HepG2 (cell line): ENCODE measurements around the gene ALK. TPM values are rescaled to one million over a fixed set of nuclear protein-coding genes. Genes with fewer than 3 reads are reported as not detected.

Experiments used
- ATAC-seq: fragments of 200-7000 bp; cut with Tn5 transposase; 3 replicates; pipeline ENCODE4 v1.9.1; 2020; ENCODE audit warnings: mild to moderate bottlenecking, moderate library complexity
- BruUV-seq: library from RNA; stranded (reverse); fragments of 400-500 nt; replicated peaks from 2 replicates; lab custom pipeline; 2021; lab: Mats Ljungman, UMichigan
- CTCF ChIA-PET: fragments of 300-600 bp; formaldehyde crosslinking; extraction: SDS; loops from one replicate; lab custom pipeline; 2021; ENCODE audit warnings: low total read pairs, inconsistent platforms, low intra/inter-chr PET ratio; lab: Yijun Ruan, JAX
- POLR2A ChIA-PET: fragments of 350-600 bp; sonication (Branson Sonifier 250); formaldehyde crosslinking; loops from one replicate; lab custom pipeline; 2020; ENCODE audit warnings: antibody characterized with exemption, inconsistent platforms; lab: Yijun Ruan, JAX
- DNase-seq: peaks from one replicate; pipeline ENCODE4 v3.0.0-alpha.2; 2015; ENCODE audit warnings: low spot score
- FAIRE-seq: peaks from 3 replicates; lab custom pipeline; 2011; peaks lifted over from hg19 to GRCh38; lab: Jason Lieb, UNC
- H2AFZ ChIP-seq: one replicate; pipeline ENCODE4 v1.6.1; 2011; ENCODE audit warnings: low read length, inconsistent platforms
- H3K27ac ChIP-seq: fragments of 300-600 bp; 3 replicates; pipeline ENCODE4 v1.8.0; 2011; ENCODE audit warnings: mixed run types, mild to moderate bottlenecking, mixed read lengths, low read length, inconsistent platforms; ENCODE audit not compliant: insufficient read depth; ENCODE audit errors: extremely low read length
- H3K27me3 ChIP-seq, 2 experiments: fragments of 200-600 bp in 1 of 2; 2 replicates in 1 of 2; 3 replicates in 1 of 2; pipeline versions ENCODE4 v1.6.0 to v1.8.0; 2011; ENCODE audit warnings: low read length in 2 of 2, mild to moderate bottlenecking in 2 of 2, moderate library complexity in 2 of 2, inconsistent platforms in 1 of 2; ENCODE audit not compliant: insufficient read depth in 2 of 2, control insufficient read depth in 1 of 2
- H3K36me3 ChIP-seq, 2 experiments: fragments of 200-600 bp in 1 of 2; replicated peaks in 1 of 2; 2 replicates in 1 of 2; 3 replicates in 1 of 2; pipeline versions ENCODE4 v1.5.1 to v1.8.0; 2011; ENCODE audit warnings: low read length in 2 of 2, inconsistent platforms in 1 of 2; ENCODE audit not compliant: insufficient read depth in 2 of 2, control insufficient read depth in 1 of 2
- H3K4me1 ChIP-seq: 2 replicates; pipeline ENCODE4 v1.5.1; 2012; ENCODE audit warnings: low read length, inconsistent platforms; ENCODE audit not compliant: insufficient read depth
- H3K4me2 ChIP-seq: 2 replicates; pipeline ENCODE4 v1.6.0; 2011; ENCODE audit warnings: low read depth, low read length, inconsistent platforms
- H3K4me3 ChIP-seq, 3 experiments: fragments of 200-600 bp in 1 of 3; sonication (generic), shearing (Covaris generic) in 1 of 3; replicated peaks in 1 of 3; 2 replicates each; pipeline ENCODE4 v1.5.1; 2011 to 2016; ENCODE audit warnings: low read length in 3 of 3, inconsistent platforms in 2 of 3, low read depth in 2 of 3, mild to moderate bottlenecking in 2 of 3, control low read depth in 1 of 3, mixed read lengths in 1 of 3; ENCODE audit not compliant: insufficient read depth in 1 of 3
- H3K79me2 ChIP-seq: one replicate; pipeline ENCODE4 v1.6.1; 2011; ENCODE audit warnings: low read length, inconsistent platforms; ENCODE audit not compliant: insufficient read depth
- H3K9ac ChIP-seq: 2 replicates; pipeline ENCODE4 v1.6.0; 2011; ENCODE audit warnings: mild to moderate bottlenecking, low read depth, low read length, inconsistent platforms; ENCODE audit not compliant: insufficient read depth
- H3K9me3 ChIP-seq: 2 replicates; pipeline ENCODE4 v1.5.1; 2012; ENCODE audit warnings: mild to moderate bottlenecking, low read length
- H4K20me1 ChIP-seq: 2 replicates; pipeline ENCODE4 v1.6.0; 2011; ENCODE audit warnings: inconsistent platforms, mild to moderate bottlenecking, low read length, moderate library complexity; ENCODE audit not compliant: insufficient read depth
- DNMT3B ChIP-seq: conservative IDR thresholded peaks from 2 replicates; pipeline ENCODE4 v1.6.1; 2016; ENCODE audit warnings: missing biosample characterization, control low read depth
- KDM6A ChIP-seq: IDR thresholded peaks from 2 replicates; pipeline ENCODE4 v1.6.1; 2016; ENCODE audit warnings: low read depth
- KLF9 ChIP-seq: IDR thresholded peaks from 2 replicates; pipeline ENCODE4 v1.6.1; 2016; ENCODE audit warnings: low read depth
- RFXANK ChIP-seq: IDR thresholded peaks from 2 replicates; pipeline ENCODE4 v1.6.1; 2016
- SP1 ChIP-seq, 2 experiments: fragments of 450-650 bp in 1 of 2; sonication (generic) in 1 of 2; formaldehyde crosslinking in 1 of 2; IDR thresholded peaks; 2 replicates each; pipeline versions ENCODE4 v1.4.0 to v1.6.1; 2016 to 2020; ENCODE audit warnings: missing genetic modification reagents in 1 of 2
- ZNF230 ChIP-seq: sonication (generic); formaldehyde crosslinking; IDR thresholded peaks from 2 replicates; pipeline ENCODE4 v1.4.0; 2020; ENCODE audit warnings: mild to moderate bottlenecking, missing genetic modification reagents
- ZNF451 ChIP-seq: sonication (generic); formaldehyde crosslinking; IDR thresholded peaks from 2 replicates; pipeline ENCODE4 v1.5.0; 2020; ENCODE audit warnings: mild to moderate bottlenecking, missing genetic modification reagents
- ZNF770 ChIP-seq: sonication (generic); formaldehyde crosslinking; IDR thresholded peaks from 2 replicates; pipeline ENCODE4 v1.5.0; 2020; ENCODE audit warnings: mild to moderate bottlenecking, missing genetic modification reagents
- WGBS: methylation state at CpG from one replicate; pipeline ENCODE4 v1.1.6; 2017; ENCODE audit warnings: low lambda C conversion rate; 5-methylcytosine and 5-hydroxymethylcytosine counted together
- in situ Hi-C: cut with HindIII; loops from 2 replicates; pipeline ENCODE4 v1.10.0; 2017; ENCODE audit warnings: low pct_unique_long_range_greater_than_20kb; ENCODE audit not compliant: extremely low pct_ligation_motif_present
- intact Hi-C: fragments of 100-400 bp; cut with micrococcal nuclease; formaldehyde crosslinking; loops from one replicate; pipeline ENCODE4 v1.10.0; 2022; ENCODE audit not compliant: unreplicated experiment
- polyA plus RNA-seq, 8 experiments: library from polyadenylated mRNA; depleted of rRNA in 3 of 8; stranded (reverse) in 7 of 8; unstranded in 1 of 8; fragments of >200 nt; fragmentation: Illumina TruSeq in 4 of 8; extraction: Trizol in 4 of 8; gene quantifications; 2 replicates each; pipeline versions ENCODE4 v1.2.1 to v1.2.3, GENCODE V29; 2011 to 2016; ENCODE audit warnings: low read depth in 4 of 8, missing spikeins in 1 of 8, mixed read lengths in 1 of 8; ENCODE audit not compliant: insufficient read depth in 1 of 8
- total RNA-seq, 5 experiments: library from RNA; depleted of rRNA; stranded (reverse); fragments of >200 nt; fragmentation: Illumina TruSeq; extraction: Trizol; gene quantifications; 2 replicates each; pipeline ENCODE4 v1.2.3, GENCODE V29; 2016; ENCODE audit warnings: low read depth in 1 of 5
- TF ChIP-seq, protein P1 (sequence below): sonication (generic); formaldehyde crosslinking; IDR thresholded peaks from 2 replicates; pipeline ENCODE4 v1.8.1; 2022; ENCODE audit warnings: mild to moderate bottlenecking, missing genetic modification reagents
- TF ChIP-seq, protein P2 (sequence below): sonication (generic); formaldehyde crosslinking; IDR thresholded peaks from 2 replicates; pipeline ENCODE4 v1.4.0; 2020; ENCODE audit warnings: mild to moderate bottlenecking, missing genetic modification reagents

Gene ALK
- total and polyA plus RNA-seq, 2 of the 13 experiments (the other 11 are each of a cell fraction or from before 2014, with no cell fraction given): not detected

GRCh38 chr2:29452036-29452435, 469.4 kb downstream of the ALK start:
- Histone ChIP-seq H3K27ac (no peak overlapping the region), H3K36me3 (no peaks in the 10 kb centered on the region), H3K79me2 (no peaks in the 10 kb centered on the region), H4K20me1 (no peaks in the 10 kb centered on the region), H3K4me3 (no peak overlapping the region), H3K4me1 (no peaks in the 10 kb centered on the region), H3K9me3 (no peaks in the 10 kb centered on the region), H3K9ac (no peak overlapping the region), H2AFZ (no peak overlapping the region), H3K4me2 (no peak overlapping the region), H3K27me3 (peaks cover 1 to 11% of the 10 kb centered on the region in 2 experiments; a peak in 1 of 5 replicates)
- intact Hi-C loops: no loop called here
- BruUV-seq: no TSS peak
- DNase-seq (no peak), ATAC-seq (no peak), FAIRE-seq (no peak)
- ChIA-PET POLR2A (no interaction called here), CTCF (no interaction called here)
- no peak for TF ChIP-seq DNMT3B (CRISPR knock-in tag)
- in situ Hi-C loops: no loop called here
- WGBS: 21% methylated on average over 5 of the region's 5 CpGs

DNA sequence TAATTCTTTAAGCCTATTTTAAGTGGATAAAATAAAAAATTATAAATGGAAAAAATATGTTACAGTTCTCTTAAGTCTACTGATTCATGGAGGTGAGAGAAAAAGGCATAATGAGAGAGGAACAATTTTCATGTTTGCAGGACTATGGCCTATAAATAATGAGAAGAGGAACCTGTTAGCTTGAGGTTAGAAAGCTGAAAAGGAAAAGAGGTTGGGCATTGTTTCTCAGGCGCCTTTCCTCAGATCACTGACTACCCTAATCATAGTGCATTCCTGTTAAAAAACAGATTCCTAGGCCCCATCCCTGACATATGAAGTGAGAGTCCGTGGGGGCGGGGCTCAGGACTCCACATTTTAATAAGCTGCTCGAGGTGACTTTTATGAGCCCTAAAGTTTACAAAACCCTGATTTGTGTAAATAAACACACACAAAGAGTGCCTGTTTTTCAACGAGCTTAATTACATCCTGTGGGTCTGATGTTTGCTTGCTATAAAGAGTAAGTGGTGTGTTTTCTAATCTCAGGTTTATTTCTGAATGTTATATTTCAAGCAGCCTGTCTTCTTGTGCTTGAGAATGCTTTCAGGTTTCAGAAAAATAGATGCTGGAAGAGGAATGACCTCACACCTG, 470.7 kb downstream of the ALK start:
- Histone ChIP-seq H4K20me1 (no peaks in the 10 kb centered on the region), H3K27ac (no peak overlapping the region), H3K9ac (no peak overlapping the region), H3K4me1 (no peaks in the 10 kb centered on the region), H3K36me3 (no peaks in the 10 kb centered on the region), H3K4me3 (no peak overlapping the region), H3K9me3 (no peaks in the 10 kb centered on the region), H3K4me2 (no peak overlapping the region), H2AFZ (no peak overlapping the region), H3K27me3 (peaks cover 1 to 11% of the 10 kb centered on the region in 2 experiments; a peak in 1 of 5 replicates), H3K79me2 (no peaks in the 10 kb centered on the region)
- no peak for FAIRE-seq
- ChIA-PET CTCF (no interaction called here), POLR2A (no interaction called here)
- no TSS peak for BruUV-seq
- intact Hi-C loops: no loop called here
- TF ChIP-seq KDM6A: no peak
- TF ChIP-seq, protein P1, sequence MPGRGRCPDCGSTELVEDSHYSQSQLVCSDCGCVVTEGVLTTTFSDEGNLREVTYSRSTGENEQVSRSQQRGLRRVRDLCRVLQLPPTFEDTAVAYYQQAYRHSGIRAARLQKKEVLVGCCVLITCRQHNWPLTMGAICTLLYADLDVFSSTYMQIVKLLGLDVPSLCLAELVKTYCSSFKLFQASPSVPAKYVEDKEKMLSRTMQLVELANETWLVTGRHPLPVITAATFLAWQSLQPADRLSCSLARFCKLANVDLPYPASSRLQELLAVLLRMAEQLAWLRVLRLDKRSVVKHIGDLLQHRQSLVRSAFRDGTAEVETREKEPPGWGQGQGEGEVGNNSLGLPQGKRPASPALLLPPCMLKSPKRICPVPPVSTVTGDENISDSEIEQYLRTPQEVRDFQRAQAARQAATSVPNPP (CRISPR knock-in tag): no peak
- TF ChIP-seq SP1 (IDR thresholded peaks at IDR 0.05): no peak
- no peak for TF ChIP-seq SP1 (CRISPR knock-in tag; IDR thresholded peaks at IDR 0.05)
- TF ChIP-seq ZNF770 (CRISPR knock-in tag): no peak
- no peak for TF ChIP-seq ZNF451 (CRISPR knock-in tag)
- TF ChIP-seq, protein P2, sequence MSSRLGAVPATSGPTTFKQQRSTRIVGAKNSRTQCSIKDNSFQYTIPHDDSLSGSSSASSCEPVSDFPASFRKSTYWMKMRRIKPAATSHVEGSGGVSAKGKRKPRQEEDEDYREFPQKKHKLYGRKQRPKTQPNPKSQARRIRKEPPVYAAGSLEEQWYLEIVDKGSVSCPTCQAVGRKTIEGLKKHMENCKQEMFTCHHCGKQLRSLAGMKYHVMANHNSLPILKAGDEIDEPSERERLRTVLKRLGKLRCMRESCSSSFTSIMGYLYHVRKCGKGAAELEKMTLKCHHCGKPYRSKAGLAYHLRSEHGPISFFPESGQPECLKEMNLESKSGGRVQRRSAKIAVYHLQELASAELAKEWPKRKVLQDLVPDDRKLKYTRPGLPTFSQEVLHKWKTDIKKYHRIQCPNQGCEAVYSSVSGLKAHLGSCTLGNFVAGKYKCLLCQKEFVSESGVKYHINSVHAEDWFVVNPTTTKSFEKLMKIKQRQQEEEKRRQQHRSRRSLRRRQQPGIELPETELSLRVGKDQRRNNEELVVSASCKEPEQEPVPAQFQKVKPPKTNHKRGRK: no peak
- TF ChIP-seq RFXANK (CRISPR knock-in tag): no peak
- TF ChIP-seq KLF9 (CRISPR knock-in tag): no peak
- no peak for TF ChIP-seq ZNF230 (CRISPR knock-in tag)
- in situ Hi-C loops: no loop called here
- no peak for DNase-seq
- WGBS: 1% methylated on average over 5 of the region's 5 CpGs
- no peak for ATAC-seq
